ENCODE results near the gene PCBP3. TPM values are rescaled to one million over a fixed set of nuclear protein-coding genes. Genes with fewer than 3 reads are reported as not detected.

PCBP3 gene
- total RNA-seq, 1 experiment from 2014 or later, result 3.7 TPM

DNA sequence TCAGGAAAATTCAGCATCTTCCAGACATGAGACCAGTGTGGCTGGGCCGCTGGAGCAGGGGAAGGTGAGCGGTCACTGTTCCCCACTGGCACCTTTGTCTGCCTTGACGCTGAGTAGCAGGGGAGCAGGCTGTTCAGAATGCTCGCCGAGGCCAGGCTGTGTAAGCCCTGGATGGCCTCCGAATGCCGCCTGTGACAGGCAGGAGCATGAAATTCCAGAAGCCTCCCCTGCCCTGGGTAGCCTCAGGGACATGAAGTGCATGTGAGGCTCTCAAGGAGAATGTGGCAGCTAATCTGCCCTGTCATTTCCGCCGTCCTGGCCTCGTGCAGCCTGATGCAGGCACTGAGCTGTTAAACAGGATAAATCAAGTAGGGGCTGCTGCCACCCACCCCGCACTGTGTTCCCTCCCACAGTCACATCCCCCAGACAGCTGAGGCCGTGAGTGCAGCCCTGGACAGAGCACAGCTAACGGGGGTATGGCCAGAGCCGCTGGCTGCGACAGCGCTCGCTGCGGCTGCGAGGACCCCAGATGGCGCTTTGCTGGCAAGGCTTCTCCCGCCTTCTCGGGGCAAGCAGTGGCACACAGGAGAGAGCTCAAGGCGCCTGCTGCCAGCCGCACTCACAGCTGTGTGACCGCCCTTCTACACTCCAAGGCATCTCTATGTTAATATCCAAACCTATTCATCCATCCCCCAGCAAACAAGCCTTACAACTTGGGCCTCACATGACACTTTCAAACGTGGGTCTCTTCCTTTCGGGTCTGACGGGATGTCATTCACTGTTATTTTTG lies 233.1 kb downstream of the PCBP3 start:
- no peaks in the 10 kb centered on the region for H3K9me3 Mint-ChIP-seq (ENCODE audit: unreplicated experiment)
- no peak overlapping the region for H3K27ac Mint-ChIP-seq (ENCODE audit: low read depth, unreplicated experiment)
- H3K4me3 Mint-ChIP-seq (ENCODE audit: unreplicated experiment), result no peak overlapping the region
- peaks cover 26% of the 10 kb centered on the region for H3K27me3 Mint-ChIP-seq (ENCODE audit: insufficient read depth, unreplicated experiment)
- TF ChIP-seq, protein P1, sequence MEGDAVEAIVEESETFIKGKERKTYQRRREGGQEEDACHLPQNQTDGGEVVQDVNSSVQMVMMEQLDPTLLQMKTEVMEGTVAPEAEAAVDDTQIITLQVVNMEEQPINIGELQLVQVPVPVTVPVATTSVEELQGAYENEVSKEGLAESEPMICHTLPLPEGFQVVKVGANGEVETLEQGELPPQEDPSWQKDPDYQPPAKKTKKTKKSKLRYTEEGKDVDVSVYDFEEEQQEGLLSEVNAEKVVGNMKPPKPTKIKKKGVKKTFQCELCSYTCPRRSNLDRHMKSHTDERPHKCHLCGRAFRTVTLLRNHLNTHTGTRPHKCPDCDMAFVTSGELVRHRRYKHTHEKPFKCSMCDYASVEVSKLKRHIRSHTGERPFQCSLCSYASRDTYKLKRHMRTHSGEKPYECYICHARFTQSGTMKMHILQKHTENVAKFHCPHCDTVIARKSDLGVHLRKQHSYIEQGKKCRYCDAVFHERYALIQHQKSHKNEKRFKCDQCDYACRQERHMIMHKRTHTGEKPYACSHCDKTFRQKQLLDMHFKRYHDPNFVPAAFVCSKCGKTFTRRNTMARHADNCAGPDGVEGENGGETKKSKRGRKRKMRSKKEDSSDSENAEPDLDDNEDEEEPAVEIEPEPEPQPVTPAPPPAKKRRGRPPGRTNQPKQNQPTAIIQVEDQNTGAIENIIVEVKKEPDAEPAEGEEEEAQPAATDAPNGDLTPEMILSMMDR (IDR thresholded peaks at IDR 0.05; ENCODE audit: unreplicated experiment), result no peak
- BruUV-seq (replicated peaks), result no TSS peak
- ChIA-PET CTCF (interaction anchor here (0.8 kb wide), 1 partner anchor 29 kb away, joined by 3 read pairs; no protein-coding TSS in a partner anchor), POLR2A (no interaction called here)
- intact Hi-C loops (cut with micrococcal nuclease), result no loop called here
- no peak for DNase-seq (ENCODE audit: unreplicated experiment)
- H3K36me3 Mint-ChIP-seq (ENCODE audit: insufficient read depth, unreplicated experiment), result no peaks in the 10 kb centered on the region
- H3K4me1 Mint-ChIP-seq (ENCODE audit: insufficient read depth, unreplicated experiment), result peaks cover 9% of the 10 kb centered on the region

- H3K4me3 Mint-ChIP-seq (ENCODE audit: unreplicated experiment), result no peak overlapping the region
- intact Hi-C loops (cut with micrococcal nuclease), result no loop called here
Observed at GRCh38 chr21:45877171-45877438, 233.6 kb downstream of the PCBP3 start.

DNA sequence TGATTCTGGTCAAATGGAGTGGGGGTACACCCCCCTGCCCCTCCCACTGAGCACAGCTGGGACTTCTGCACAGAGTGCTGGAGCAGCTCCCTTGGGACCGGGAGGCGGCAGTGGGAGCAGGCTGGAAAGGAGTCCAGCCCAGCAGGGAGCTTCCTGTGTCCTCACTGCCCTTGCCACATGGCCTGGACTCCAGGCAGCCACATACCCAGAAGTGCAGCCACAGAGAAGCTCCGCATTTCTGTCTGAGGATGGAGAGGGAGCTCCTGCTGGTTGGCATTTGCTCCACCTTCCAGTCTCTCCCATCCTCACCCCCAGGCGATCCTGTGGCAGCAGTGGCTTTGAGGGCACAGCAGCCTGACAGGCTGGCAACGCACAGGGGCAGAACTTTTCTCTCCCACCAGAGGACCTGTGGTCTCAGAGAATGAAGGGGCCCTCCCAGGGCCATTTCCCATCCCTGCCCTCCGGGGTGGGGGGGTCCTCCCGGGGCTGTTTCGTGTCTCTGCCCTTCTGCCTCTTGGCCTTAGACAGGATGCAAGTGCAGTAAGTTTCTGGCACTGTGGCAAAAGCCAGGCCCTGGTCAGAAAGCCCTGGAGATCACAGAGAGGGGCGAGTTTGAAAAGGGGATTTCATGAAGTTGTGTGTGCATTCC lies 234.4 kb downstream of the PCBP3 start:
- no peak overlapping the region for H3K4me3 Mint-ChIP-seq (ENCODE audit: unreplicated experiment)
- BruUV-seq (replicated peaks), result no TSS peak
- no peak overlapping the region for H3K27ac Mint-ChIP-seq (ENCODE audit: low read depth, unreplicated experiment)
- peaks cover 4% of the 10 kb centered on the region for H3K36me3 Mint-ChIP-seq (ENCODE audit: insufficient read depth, unreplicated experiment)
- ChIA-PET CTCF (interaction anchor here (0.6 to 1.1 kb wide), 2 partner anchors 30 to 45 kb away, joined by 3 to 4 read pairs; no protein-coding TSS in a partner anchor), POLR2A (interaction anchor here (1.0 kb wide), 1 partner anchor 9 kb away, joined by 3 read pairs; no protein-coding TSS in a partner anchor)
- peaks cover 20% of the 10 kb centered on the region for H3K27me3 Mint-ChIP-seq (ENCODE audit: insufficient read depth, unreplicated experiment)
- DNase-seq (ENCODE audit: unreplicated experiment), result peak; percentile 61
- H3K4me1 Mint-ChIP-seq (ENCODE audit: insufficient read depth, unreplicated experiment), result peaks cover 9% of the 10 kb centered on the region
- TF ChIP-seq, protein P1 (IDR thresholded peaks at IDR 0.05; ENCODE audit: unreplicated experiment), result no peak
- intact Hi-C loops (cut with micrococcal nuclease), result no loop called here
- H3K9me3 Mint-ChIP-seq (ENCODE audit: unreplicated experiment), result no peaks in the 10 kb centered on the region

More at GRCh38 chr21:45877171-45877438, 233.6 kb downstream of the PCBP3 start:
- H3K27ac Mint-ChIP-seq (ENCODE audit: low read depth, unreplicated experiment), result no peak overlapping the region
- peaks cover 9% of the 10 kb centered on the region for H3K4me1 Mint-ChIP-seq (ENCODE audit: insufficient read depth, unreplicated experiment)
- CTCF ChIA-PET, result interaction anchor here (1.1 kb wide), 1 partner anchor 29 kb away, joined by 3 read pairs; no protein-coding TSS in a partner anchor
- TF ChIP-seq, protein P1 (IDR thresholded peaks at IDR 0.05; ENCODE audit: unreplicated experiment), result no peak
- H3K36me3 Mint-ChIP-seq (ENCODE audit: insufficient read depth, unreplicated experiment), result no peaks in the 10 kb centered on the region
- H3K9me3 Mint-ChIP-seq (ENCODE audit: unreplicated experiment), result no peaks in the 10 kb centered on the region
- H3K27me3 Mint-ChIP-seq (ENCODE audit: insufficient read depth, unreplicated experiment), result peaks cover 26% of the 10 kb centered on the region
- POLR2A ChIA-PET, result no interaction called here
- no peak for DNase-seq (ENCODE audit: unreplicated experiment)
- BruUV-seq (replicated peaks), result no TSS peak
